GM12878 (cell line): ENCODE measurements around the gene EIF5A. TPM values are rescaled to one million over a fixed set of nuclear protein-coding genes. Genes with fewer than 3 reads are reported as not detected.

ENCODE experiments used
- ATAC-seq: fragments of 200-7000 bp; cut with Tn5 transposase; 3 replicates; pipeline ENCODE4 v1.9.1; 2020; ENCODE audit warnings: mild to moderate bottlenecking, moderate library complexity
- BruUV-seq: library from RNA; stranded (reverse); fragments of 400-500 nt; replicated peaks from 2 replicates; lab custom pipeline; 2021; lab: Mats Ljungman, UMichigan
- CTCF ChIA-PET: fragments of 300-600 bp; sonication (Branson Sonifier 250); formaldehyde crosslinking; extraction: SDS; loops from one replicate; lab custom pipeline; 2021; ENCODE audit warnings: inconsistent platforms; lab: Yijun Ruan, JAX
- POLR2A ChIA-PET: fragments of 350-600 bp; formaldehyde crosslinking; extraction: SDS; loops from one replicate; lab custom pipeline; 2021; ENCODE audit warnings: inconsistent platforms; lab: Charles Lee
- RAD21 ChIA-PET: fragments of 300-600 bp; sonication (Branson Sonifier 250); formaldehyde crosslinking; loops from one replicate; lab custom pipeline; 2023; ENCODE audit warnings: antibody characterized with exemption; ENCODE audit not compliant: unreplicated experiment; lab: Charles Lee
- SMC1A ChIA-PET: fragments of 300-600 bp; sonication (Branson Sonifier 250); formaldehyde crosslinking; loops from one replicate; lab custom pipeline; 2023; ENCODE audit not compliant: unreplicated experiment, uncharacterized antibody; lab: Charles Lee
- DNase-seq: peaks from one replicate; pipeline ENCODE4 v3.0.0-alpha.2; 2011; ENCODE audit warnings: low read depth, low spot score
- FAIRE-seq: peaks from 3 replicates; lab custom pipeline; 2011; peaks lifted over from hg19 to GRCh38; lab: Jason Lieb, UNC
- H2AFZ ChIP-seq: 2 replicates; pipeline ENCODE4 v1.6.0; 2011; ENCODE audit warnings: low read depth, low read length, control low read depth; ENCODE audit not compliant: control insufficient read depth
- H3K27ac ChIP-seq: 2 replicates; pipeline ENCODE4 v1.5.1; 2011; ENCODE audit warnings: control low read depth; ENCODE audit not compliant: control insufficient read depth, insufficient read depth
- H3K27me3 ChIP-seq, 2 experiments: replicated peaks in 1 of 2; 2 replicates each; pipeline versions ENCODE4 v1.6.0 to v1.6.1; 2011; ENCODE audit warnings: low read length in 1 of 2; ENCODE audit not compliant: control insufficient read depth in 2 of 2, insufficient read depth in 2 of 2
- H3K36me3 ChIP-seq, 2 experiments: 2 replicates each; pipeline ENCODE4 v1.5.1; 2011; ENCODE audit warnings: low read length in 1 of 2; ENCODE audit not compliant: control insufficient read depth in 2 of 2, insufficient read depth in 2 of 2
- H3K4me1 ChIP-seq: 2 replicates; pipeline ENCODE4 v1.6.1; 2011; ENCODE audit warnings: mild to moderate bottlenecking, low read length, moderate library complexity, mixed read lengths; ENCODE audit not compliant: control insufficient read depth, insufficient read depth
- H3K4me2 ChIP-seq: 2 replicates; pipeline ENCODE4 v1.6.0; 2011; ENCODE audit warnings: control low read depth; ENCODE audit not compliant: control insufficient read depth, insufficient read depth
- H3K4me3 ChIP-seq: fragments of 200-600 bp; sonication (generic); 2 replicates; pipeline ENCODE4 v1.5.1; 2016
- H3K79me2 ChIP-seq: 2 replicates; pipeline ENCODE4 v1.6.0; 2011; ENCODE audit warnings: low read length; ENCODE audit not compliant: control insufficient read depth, insufficient read depth
- H3K9ac ChIP-seq: 2 replicates; pipeline ENCODE4 v1.8.0; 2011; ENCODE audit warnings: low read length, control low read depth, mixed read lengths; ENCODE audit not compliant: control insufficient read depth, insufficient read depth
- H3K9me3 ChIP-seq: replicated peaks from 3 replicates; pipeline ENCODE4 v1.5.1; 2011; ENCODE audit warnings: mild to moderate bottlenecking, low read length; ENCODE audit not compliant: control insufficient read depth, insufficient read depth
- H4K20me1 ChIP-seq: 2 replicates; pipeline ENCODE4 v1.6.0; 2011; ENCODE audit not compliant: control insufficient read depth, insufficient read depth
- PAX8 ChIP-seq: fragments of 450-650 bp; IDR thresholded peaks from 2 replicates; pipeline ENCODE4 v1.6.1; 2017; ENCODE audit warnings: mild to moderate bottlenecking, moderate library complexity
- SREBF2 ChIP-seq: IDR thresholded peaks from 2 replicates; pipeline ENCODE4 v1.6.1; 2012; ENCODE audit warnings: mild to moderate bottlenecking, low read length
- ZZZ3 ChIP-seq: IDR thresholded peaks from 2 replicates; pipeline ENCODE4 v1.6.1; 2011; ENCODE audit warnings: low read depth; ENCODE audit not compliant: control insufficient read depth, insufficient read length
- WGBS: methylation state at CpG from one replicate; pipeline ENCODE4 v1.1.6; 2016; ENCODE audit warnings: low lambda C conversion rate; ENCODE audit not compliant: insufficient replicate concordance, insufficient coverage; ENCODE audit errors: missing lambda C conversion rate; 5-methylcytosine and 5-hydroxymethylcytosine counted together
- in situ Hi-C: fragments of 300-500 bp; cut with MboI; formaldehyde crosslinking; loops from 9 replicates; pipeline ENCODE4 v1.14.3; 2018; ENCODE audit warnings: mixed read lengths
- intact Hi-C: fragments of 100-400 bp; cut with micrococcal nuclease; formaldehyde crosslinking; loops from one replicate; pipeline ENCODE4 v1.14.2; 2022; ENCODE audit not compliant: unreplicated experiment
- polyA plus RNA-seq, 11 experiments: library from polyadenylated mRNA; depleted of rRNA in 4 of 11; unstranded in 6 of 11; stranded (reverse) in 5 of 11; fragments of >200 nt; fragmentation: Nextera tagmentation in 4 of 11; fragmentation: Illumina TruSeq in 1 of 11; extraction: Ambion mirVana in 4 of 11; extraction: Trizol in 1 of 11; gene quantifications; 1 replicate in 1 of 11; 2 replicates in 10 of 11; pipeline versions ENCODE4 v1.2.1 to v1.2.3, GENCODE V29; 2011 to 2016; ENCODE audit warnings: inconsistent platforms in 2 of 11, missing spikeins in 2 of 11, low read depth in 1 of 11
- total RNA-seq, 4 experiments: library from RNA; depleted of rRNA in 3 of 4; stranded (reverse); fragments of >200 nt in 3 of 4; fragmentation: Illumina TruSeq in 1 of 4; extraction: Trizol in 1 of 4; gene quantifications; 2 replicates each; pipeline versions ENCODE4 v1.2.1 to v1.2.3, GENCODE V29; 2013 to 2021
- TF ChIP-seq, protein P1 (sequence below), 3 experiments: IDR thresholded peaks in 2 of 3; conservative IDR thresholded peaks in 1 of 3; 2 replicates each; pipeline ENCODE4 v1.5.1; 2011; ENCODE audit warnings: low read depth in 3 of 3, low read length in 3 of 3, mild to moderate bottlenecking in 3 of 3, control low read depth in 2 of 3, moderate library complexity in 2 of 3, inconsistent platforms in 1 of 3, mixed read lengths in 1 of 3; ENCODE audit not compliant: control insufficient read depth in 2 of 3, insufficient read depth in 1 of 3; ENCODE audit errors: extremely low read depth in 1 of 3
- TF ChIP-seq, protein P2 (sequence below): fragments of 150-350 bp; IDR thresholded peaks from 2 replicates; pipeline ENCODE4 v1.6.1; 2016; ENCODE audit warnings: low read depth, low read length
- TF ChIP-seq, protein P3 (sequence below): fragments of 450-650 bp; IDR thresholded peaks from 2 replicates; pipeline ENCODE4 v1.6.1; 2017; ENCODE audit warnings: mild to moderate bottlenecking, moderate library complexity
- TF ChIP-seq, protein P4 (sequence below): IDR thresholded peaks from 2 replicates; pipeline ENCODE4 v1.6.1; 2011; ENCODE audit warnings: borderline replicate concordance, low read depth, mild to moderate bottlenecking, moderate library complexity, mixed read lengths, low read length; ENCODE audit not compliant: insufficient read depth; ENCODE audit errors: extremely low read length
- TF ChIP-seq, protein P5 (sequence below): fragments of 450-650 bp; formaldehyde crosslinking; IDR thresholded peaks from 2 replicates; pipeline ENCODE4 v1.5.0; 2022; ENCODE audit warnings: mild to moderate bottlenecking, missing genetic modification characterization

Gene EIF5A
- total and polyA plus RNA-seq, 10 of the 15 experiments (the other 5 are each of a cell fraction or from before 2014, with no cell fraction given), result 26.5 to 1,792 (median 944) TPM

DNA sequence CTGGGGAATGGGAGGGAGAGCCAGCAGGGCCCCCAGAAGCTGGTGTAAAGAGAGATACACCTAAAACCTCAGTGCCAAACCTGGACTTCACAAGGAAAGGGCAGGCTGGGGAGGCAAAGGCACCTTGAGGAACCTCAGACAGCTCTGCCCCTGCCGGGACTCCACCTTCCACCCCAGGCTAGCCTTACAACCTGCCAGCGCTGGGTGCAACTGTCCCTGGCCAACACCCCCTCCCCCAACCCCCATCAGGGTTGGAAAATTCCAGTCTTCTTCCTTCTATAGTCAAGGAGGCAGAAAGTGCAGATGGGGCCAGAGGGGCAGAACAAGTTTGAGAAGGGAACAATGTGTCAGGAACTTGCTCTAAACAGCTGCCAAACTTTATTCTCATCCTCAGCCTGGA is 15.2 kb upstream of the EIF5A start:
- no peaks in the 10 kb centered on the region for H3K79me2 ChIP-seq
- no peak for FAIRE-seq
- H3K4me1 ChIP-seq, result peaks cover 3% of the 10 kb centered on the region
- BruUV-seq, result no TSS peak
- H3K27me3 ChIP-seq, result peaks cover 3 to 6% of the 10 kb centered on the region in 2 experiments
- RAD21 ChIA-PET, result no interaction called here
- POLR2A ChIA-PET, result no interaction called here
- no peak for ATAC-seq
- in situ Hi-C loops (no loop called here), intact Hi-C loops (no loop called here)
- H3K36me3 ChIP-seq, result no peaks in the 10 kb centered on the region
- no peak overlapping the region for H3K4me2 ChIP-seq
- 17% methylated on average over 2 of the region's 2 CpGs for WGBS
- H3K27ac ChIP-seq, result no peak overlapping the region
- no peaks in the 10 kb centered on the region; the same call in 1 of the 2 replicates for H4K20me1 ChIP-seq
- no peaks in the 10 kb centered on the region for H3K9me3 ChIP-seq
- no peak for DNase-seq
- no peak overlapping the region for H3K4me3 ChIP-seq
- no peak overlapping the region for H2AFZ ChIP-seq
- SMC1A ChIA-PET, result no interaction called here
- H3K9ac ChIP-seq, result no peak overlapping the region
- CTCF ChIA-PET, result interaction anchor here (0.9 to 2.6 kb wide), 4 partner anchors 12 to 246 kb away, joined by 3 to 8 read pairs (median 6); partner anchors contain the start of gene TMEM95
- TF ChIP-seq PAX8 (no peak), ZZZ3 (no peak), SREBF2 (no peak)
- TF ChIP-seq, protein P1, sequence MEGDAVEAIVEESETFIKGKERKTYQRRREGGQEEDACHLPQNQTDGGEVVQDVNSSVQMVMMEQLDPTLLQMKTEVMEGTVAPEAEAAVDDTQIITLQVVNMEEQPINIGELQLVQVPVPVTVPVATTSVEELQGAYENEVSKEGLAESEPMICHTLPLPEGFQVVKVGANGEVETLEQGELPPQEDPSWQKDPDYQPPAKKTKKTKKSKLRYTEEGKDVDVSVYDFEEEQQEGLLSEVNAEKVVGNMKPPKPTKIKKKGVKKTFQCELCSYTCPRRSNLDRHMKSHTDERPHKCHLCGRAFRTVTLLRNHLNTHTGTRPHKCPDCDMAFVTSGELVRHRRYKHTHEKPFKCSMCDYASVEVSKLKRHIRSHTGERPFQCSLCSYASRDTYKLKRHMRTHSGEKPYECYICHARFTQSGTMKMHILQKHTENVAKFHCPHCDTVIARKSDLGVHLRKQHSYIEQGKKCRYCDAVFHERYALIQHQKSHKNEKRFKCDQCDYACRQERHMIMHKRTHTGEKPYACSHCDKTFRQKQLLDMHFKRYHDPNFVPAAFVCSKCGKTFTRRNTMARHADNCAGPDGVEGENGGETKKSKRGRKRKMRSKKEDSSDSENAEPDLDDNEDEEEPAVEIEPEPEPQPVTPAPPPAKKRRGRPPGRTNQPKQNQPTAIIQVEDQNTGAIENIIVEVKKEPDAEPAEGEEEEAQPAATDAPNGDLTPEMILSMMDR (IDR thresholded peaks at IDR 0.05 in 2 of 3, conservative IDR thresholded peaks at IDR 0.05 in 1 of 3; ENCODE audit: control insufficient read depth in 2 of 3, extremely low read depth in 1 of 3, insufficient read depth in 1 of 3, low read depth in 3 of 3, low read length in 3 of 3), result no peak
- TF ChIP-seq, protein P2, sequence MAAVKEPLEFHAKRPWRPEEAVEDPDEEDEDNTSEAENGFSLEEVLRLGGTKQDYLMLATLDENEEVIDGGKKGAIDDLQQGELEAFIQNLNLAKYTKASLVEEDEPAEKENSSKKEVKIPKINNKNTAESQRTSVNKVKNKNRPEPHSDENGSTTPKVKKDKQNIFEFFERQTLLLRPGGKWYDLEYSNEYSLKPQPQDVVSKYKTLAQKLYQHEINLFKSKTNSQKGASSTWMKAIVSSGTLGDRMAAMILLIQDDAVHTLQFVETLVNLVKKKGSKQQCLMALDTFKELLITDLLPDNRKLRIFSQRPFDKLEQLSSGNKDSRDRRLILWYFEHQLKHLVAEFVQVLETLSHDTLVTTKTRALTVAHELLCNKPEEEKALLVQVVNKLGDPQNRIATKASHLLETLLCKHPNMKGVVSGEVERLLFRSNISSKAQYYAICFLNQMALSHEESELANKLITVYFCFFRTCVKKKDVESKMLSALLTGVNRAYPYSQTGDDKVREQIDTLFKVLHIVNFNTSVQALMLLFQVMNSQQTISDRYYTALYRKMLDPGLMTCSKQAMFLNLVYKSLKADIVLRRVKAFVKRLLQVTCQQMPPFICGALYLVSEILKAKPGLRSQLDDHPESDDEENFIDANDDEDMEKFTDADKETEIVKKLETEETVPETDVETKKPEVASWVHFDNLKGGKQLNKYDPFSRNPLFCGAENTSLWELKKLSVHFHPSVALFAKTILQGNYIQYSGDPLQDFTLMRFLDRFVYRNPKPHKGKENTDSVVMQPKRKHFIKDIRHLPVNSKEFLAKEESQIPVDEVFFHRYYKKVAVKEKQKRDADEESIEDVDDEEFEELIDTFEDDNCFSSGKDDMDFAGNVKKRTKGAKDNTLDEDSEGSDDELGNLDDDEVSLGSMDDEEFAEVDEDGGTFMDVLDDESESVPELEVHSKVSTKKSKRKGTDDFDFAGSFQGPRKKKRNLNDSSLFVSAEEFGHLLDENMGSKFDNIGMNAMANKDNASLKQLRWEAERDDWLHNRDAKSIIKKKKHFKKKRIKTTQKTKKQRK, result no peak
- TF ChIP-seq, protein P3, sequence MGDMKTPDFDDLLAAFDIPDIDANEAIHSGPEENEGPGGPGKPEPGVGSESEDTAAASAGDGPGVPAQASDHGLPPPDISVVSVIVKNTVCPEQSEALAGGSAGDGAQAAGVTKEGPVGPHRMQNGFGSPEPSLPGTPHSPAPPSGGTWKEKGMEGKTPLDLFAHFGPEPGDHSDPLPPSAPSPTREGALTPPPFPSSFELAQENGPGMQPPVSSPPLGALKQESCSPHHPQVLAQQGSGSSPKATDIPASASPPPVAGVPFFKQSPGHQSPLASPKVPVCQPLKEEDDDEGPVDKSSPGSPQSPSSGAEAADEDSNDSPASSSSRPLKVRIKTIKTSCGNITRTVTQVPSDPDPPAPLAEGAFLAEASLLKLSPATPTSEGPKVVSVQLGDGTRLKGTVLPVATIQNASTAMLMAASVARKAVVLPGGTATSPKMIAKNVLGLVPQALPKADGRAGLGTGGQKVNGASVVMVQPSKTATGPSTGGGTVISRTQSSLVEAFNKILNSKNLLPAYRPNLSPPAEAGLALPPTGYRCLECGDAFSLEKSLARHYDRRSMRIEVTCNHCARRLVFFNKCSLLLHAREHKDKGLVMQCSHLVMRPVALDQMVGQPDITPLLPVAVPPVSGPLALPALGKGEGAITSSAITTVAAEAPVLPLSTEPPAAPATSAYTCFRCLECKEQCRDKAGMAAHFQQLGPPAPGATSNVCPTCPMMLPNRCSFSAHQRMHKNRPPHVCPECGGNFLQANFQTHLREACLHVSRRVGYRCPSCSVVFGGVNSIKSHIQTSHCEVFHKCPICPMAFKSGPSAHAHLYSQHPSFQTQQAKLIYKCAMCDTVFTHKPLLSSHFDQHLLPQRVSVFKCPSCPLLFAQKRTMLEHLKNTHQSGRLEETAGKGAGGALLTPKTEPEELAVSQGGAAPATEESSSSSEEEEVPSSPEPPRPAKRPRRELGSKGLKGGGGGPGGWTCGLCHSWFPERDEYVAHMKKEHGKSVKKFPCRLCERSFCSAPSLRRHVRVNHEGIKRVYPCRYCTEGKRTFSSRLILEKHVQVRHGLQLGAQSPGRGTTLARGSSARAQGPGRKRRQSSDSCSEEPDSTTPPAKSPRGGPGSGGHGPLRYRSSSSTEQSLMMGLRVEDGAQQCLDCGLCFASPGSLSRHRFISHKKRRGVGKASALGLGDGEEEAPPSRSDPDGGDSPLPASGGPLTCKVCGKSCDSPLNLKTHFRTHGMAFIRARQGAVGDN, result no peak
- TF ChIP-seq, protein P4, sequence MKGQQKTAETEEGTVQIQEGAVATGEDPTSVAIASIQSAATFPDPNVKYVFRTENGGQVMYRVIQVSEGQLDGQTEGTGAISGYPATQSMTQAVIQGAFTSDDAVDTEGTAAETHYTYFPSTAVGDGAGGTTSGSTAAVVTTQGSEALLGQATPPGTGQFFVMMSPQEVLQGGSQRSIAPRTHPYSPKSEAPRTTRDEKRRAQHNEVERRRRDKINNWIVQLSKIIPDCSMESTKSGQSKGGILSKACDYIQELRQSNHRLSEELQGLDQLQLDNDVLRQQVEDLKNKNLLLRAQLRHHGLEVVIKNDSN, result no peak
- TF ChIP-seq, protein P5, sequence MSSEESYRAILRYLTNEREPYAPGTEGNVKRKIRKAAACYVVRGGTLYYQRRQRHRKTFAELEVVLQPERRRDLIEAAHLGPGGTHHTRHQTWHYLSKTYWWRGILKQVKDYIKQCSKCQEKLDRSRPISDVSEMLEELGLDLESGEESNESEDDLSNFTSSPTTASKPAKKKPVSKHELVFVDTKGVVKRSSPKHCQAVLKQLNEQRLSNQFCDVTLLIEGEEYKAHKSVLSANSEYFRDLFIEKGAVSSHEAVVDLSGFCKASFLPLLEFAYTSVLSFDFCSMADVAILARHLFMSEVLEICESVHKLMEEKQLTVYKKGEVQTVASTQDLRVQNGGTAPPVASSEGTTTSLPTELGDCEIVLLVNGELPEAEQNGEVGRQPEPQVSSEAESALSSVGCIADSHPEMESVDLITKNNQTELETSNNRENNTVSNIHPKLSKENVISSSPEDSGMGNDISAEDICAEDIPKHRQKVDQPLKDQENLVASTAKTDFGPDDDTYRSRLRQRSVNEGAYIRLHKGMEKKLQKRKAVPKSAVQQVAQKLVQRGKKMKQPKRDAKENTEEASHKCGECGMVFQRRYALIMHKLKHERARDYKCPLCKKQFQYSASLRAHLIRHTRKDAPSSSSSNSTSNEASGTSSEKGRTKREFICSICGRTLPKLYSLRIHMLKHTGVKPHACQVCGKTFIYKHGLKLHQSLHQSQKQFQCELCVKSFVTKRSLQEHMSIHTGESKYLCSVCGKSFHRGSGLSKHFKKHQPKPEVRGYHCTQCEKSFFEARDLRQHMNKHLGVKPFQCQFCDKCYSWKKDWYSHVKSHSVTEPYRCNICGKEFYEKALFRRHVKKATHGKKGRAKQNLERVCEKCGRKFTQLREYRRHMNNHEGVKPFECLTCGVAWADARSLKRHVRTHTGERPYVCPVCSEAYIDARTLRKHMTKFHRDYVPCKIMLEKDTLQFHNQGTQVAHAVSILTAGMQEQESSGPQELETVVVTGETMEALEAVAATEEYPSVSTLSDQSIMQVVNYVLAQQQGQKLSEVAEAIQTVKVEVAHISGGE, result no peak
